Activated CD4-positive, CD25-positive, alpha-beta regulatory T cell (primary cell): Measurements from ENCODE around the gene SCML2.
"Not testable (repeated sequence)": the region's sequence is repeated elsewhere in the genome, so short reads cannot be mapped to it uniquely, and the experiment has no call there.

ENCODE experiments used
- DNase-seq, 4 experiments: peaks; one replicate each; lab custom pipeline; 2025; lab: John Stamatoyannopoulos, UW

SCML2 gene

GRCh38 chrX:18354369-18355223 lies at the start of gene SCML2:
TSS of gene SCML2 (minus strand) at chrX:18354688. CDS start at chrX:18334071, 20,617 bp downstream.
- DNase-seq, result peak in 1 of 4 experiments; percentile 13

- DNase-seq, result no peak
Measured at GRCh38 chrX:18401848-18402213, 47.3 kb upstream of the SCML2 start.

GRCh38 chrX:18394477-18394876 lies 40.0 kb upstream of the SCML2 start:
- DNase-seq, result no peak

GRCh38 chrX:18390941-18391538 lies 36.6 kb upstream of the SCML2 start:
- peak; percentile 4 to 41 (median 6) for DNase-seq

- no peak for DNase-seq
Measured at GRCh38 chrX:18389966-18390365, 35.5 kb upstream of the SCML2 start.

- peak in 1 of 4 experiments; percentile 1 for DNase-seq
Measured at GRCh38 chrX:18377796-18378195, 23.3 kb upstream of the SCML2 start.

- not testable (repeated sequence) for DNase-seq
Measured at GRCh38 chrX:18375131-18375805, 20.8 kb upstream of the SCML2 start.

- DNase-seq, result not testable (repeated sequence)
Measured at GRCh38 chrX:18369096-18369495, 14.6 kb upstream of the SCML2 start.

GRCh38 chrX:18368402-18368801 lies 13.9 kb upstream of the SCML2 start:
- DNase-seq, result no peak

GRCh38 chrX:18360867-18361266 lies 6.4 kb upstream of the SCML2 start:
- no peak for DNase-seq

GRCh38 chrX:18353931-18354368 lies 538 bp downstream of the SCML2 start:
- no peak for DNase-seq

- DNase-seq, result no peak
Measured at GRCh38 chrX:18351784-18352183, 2.7 kb downstream of the SCML2 start.

GRCh38 chrX:18348047-18348446 lies 6.4 kb downstream of the SCML2 start:
- no peak for DNase-seq

GRCh38 chrX:18309401-18309800 lies 45.1 kb downstream of the SCML2 start:
- no peak for DNase-seq

GRCh38 chrX:18297251-18297650 lies 57.2 kb downstream of the SCML2 start:
- DNase-seq, result no peak

- no peak for DNase-seq
Measured at GRCh38 chrX:18294893-18295292, 59.6 kb downstream of the SCML2 start.

- no peak for DNase-seq
Measured at GRCh38 chrX:18291006-18291545, 63.4 kb downstream of the SCML2 start.

- DNase-seq, result no peak
Measured at GRCh38 chrX:18290200-18290599, 64.3 kb downstream of the SCML2 start.

- DNase-seq, result no peak
Measured at GRCh38 chrX:18288716-18289115, 65.8 kb downstream of the SCML2 start.

GRCh38 chrX:18286322-18286831 lies 68.1 kb downstream of the SCML2 start:
- no peak for DNase-seq

GRCh38 chrX:18278449-18278848 lies 76.0 kb downstream of the SCML2 start:
- no peak for DNase-seq

GRCh38 chrX:18272222-18272621 lies 82.3 kb downstream of the SCML2 start:
- DNase-seq, result no peak
